GM23338 (cell line): ENCODE measurements around the gene PTH. TPM values are rescaled to one million over a fixed set of nuclear protein-coding genes. Genes with fewer than 3 reads are reported as not detected.

ENCODE experiments used
- ATAC-seq: fragments of 200-7000 bp; cut with Tn5 transposase; 3 replicates; pipeline ENCODE4 v1.9.1; 2020
- DNase-seq: peaks from one replicate; pipeline ENCODE4 v3.0.0-alpha.2; 2015; ENCODE audit warnings: low spot score
- H2AFZ ChIP-seq: fragments of 200-600 bp; sonication (generic); 2 replicates; pipeline ENCODE4 v1.8.0; 2016; ENCODE audit warnings: antibody characterized with exemption, mild to moderate bottlenecking, moderate library complexity
- H3F3A ChIP-seq: fragments of 200-600 bp; sonication (generic); replicated peaks from 2 replicates; pipeline ENCODE4 v1.8.0; 2017; ENCODE audit warnings: antibody characterized with exemption, mixed run types, low read depth
- H3K27ac ChIP-seq: fragments of 200-600 bp; sonication (generic); 2 replicates; pipeline ENCODE4 v1.6.1; 2016; ENCODE audit warnings: low read depth
- H3K27me3 ChIP-seq: fragments of 200-600 bp; sonication (generic); 2 replicates; pipeline ENCODE4 v1.8.0; 2016; ENCODE audit warnings: mild to moderate bottlenecking, mixed run types, moderate library complexity; ENCODE audit not compliant: insufficient read depth
- H3K36me3 ChIP-seq: fragments of 200-600 bp; sonication (generic); 2 replicates; pipeline ENCODE4 v1.8.0; 2016; ENCODE audit warnings: mild to moderate bottlenecking; ENCODE audit not compliant: insufficient read depth
- H3K4me1 ChIP-seq: fragments of 200-600 bp; sonication (generic); 2 replicates; pipeline ENCODE4 v1.8.0; 2016; ENCODE audit warnings: mild to moderate bottlenecking, moderate library complexity; ENCODE audit not compliant: insufficient read depth
- H3K4me2 ChIP-seq: fragments of 200-600 bp; sonication (generic); 2 replicates; pipeline ENCODE4 v1.7.1; 2017; ENCODE audit warnings: mixed run types
- H3K4me3 ChIP-seq: fragments of 200-600 bp; sonication (generic); 2 replicates; pipeline ENCODE4 v1.6.1; 2016; ENCODE audit warnings: mixed run types
- H3K79me2 ChIP-seq: fragments of 200-600 bp; sonication (generic); replicated peaks from 2 replicates; pipeline ENCODE4 v1.8.0; 2017; ENCODE audit warnings: mild to moderate bottlenecking; ENCODE audit not compliant: insufficient read depth
- H3K9me2 ChIP-seq: fragments of 200-600 bp; sonication (generic); 2 replicates; pipeline ENCODE4 v1.8.0; 2017; ENCODE audit not compliant: insufficient read depth
- H4K20me1 ChIP-seq: fragments of 200-600 bp; sonication (generic); replicated peaks from 2 replicates; pipeline ENCODE4 v1.8.0; 2017; ENCODE audit warnings: mild to moderate bottlenecking; ENCODE audit not compliant: insufficient read depth
- H3K27ac Mint-ChIP-seq: 2 replicates; pipeline ENCODE4 v1.8.0; 2020; ENCODE audit warnings: inconsistent platforms, mild to moderate bottlenecking, moderate library complexity, mixed read lengths
- H3K27me3 Mint-ChIP-seq: 3 replicates; pipeline ENCODE4 v1.8.0; 2022; ENCODE audit warnings: low read depth, mild to moderate bottlenecking, moderate library complexity, mixed read lengths, inconsistent platforms; ENCODE audit not compliant: insufficient read depth, poor library complexity
- H3K36me3 Mint-ChIP-seq: 3 replicates; pipeline ENCODE4 v1.8.0; 2021; ENCODE audit warnings: low read depth, mild to moderate bottlenecking, inconsistent platforms, moderate library complexity, mixed read lengths
- H3K4me1 Mint-ChIP-seq: 3 replicates; pipeline ENCODE4 v1.8.0; 2020; ENCODE audit warnings: mild to moderate bottlenecking, inconsistent platforms, mixed read lengths
- H3K4me3 Mint-ChIP-seq: 3 replicates; pipeline ENCODE4 v1.8.0; 2021; ENCODE audit warnings: moderate library complexity, mild to moderate bottlenecking, inconsistent platforms, mixed read lengths
- H3K9me3 Mint-ChIP-seq: 3 replicates; pipeline ENCODE4 v1.8.0; 2020; ENCODE audit warnings: moderate library complexity, mild to moderate bottlenecking, inconsistent platforms, mixed read lengths
- ETS1 ChIP-seq: IDR thresholded peaks from 2 replicates; pipeline ENCODE4 v1.6.1; 2016; ENCODE audit warnings: antibody characterized with exemption
- EZH2 ChIP-seq: fragments of 200-600 bp; sonication (generic); IDR thresholded peaks from one replicate; pipeline ENCODE4 v1.8.0; 2017; ENCODE audit warnings: antibody characterized with exemption, mild to moderate bottlenecking, low read depth; ENCODE audit not compliant: unreplicated experiment
- JUNB ChIP-seq: IDR thresholded peaks from one replicate; pipeline ENCODE4 v1.6.1; 2016; ENCODE audit warnings: antibody characterized with exemption; ENCODE audit not compliant: unreplicated experiment
- NANOG ChIP-seq: IDR thresholded peaks from 2 replicates; pipeline ENCODE4 v1.6.1; 2016; ENCODE audit warnings: antibody characterized with exemption, borderline replicate concordance
- POLR2AphosphoS5 ChIP-seq: IDR thresholded peaks from 2 replicates; pipeline ENCODE4 v1.6.1; 2016; ENCODE audit warnings: antibody characterized with exemption, low read depth
- STAT1 ChIP-seq: IDR thresholded peaks from one replicate; pipeline ENCODE4 v1.6.1; 2016; ENCODE audit warnings: antibody characterized with exemption; ENCODE audit not compliant: unreplicated experiment
- ZNF462 ChIP-seq: fragments of 250-450 bp; sonication (Bioruptor Pico); IDR thresholded peaks from 2 replicates; pipeline ENCODE4 v1.5.0; 2020; ENCODE audit warnings: mild to moderate bottlenecking, moderate library complexity
- polyA plus RNA-seq: library from polyadenylated mRNA; unstranded; fragments of >200 nt; fragmentation: Nextera tagmentation; extraction: Ambion mirVana; gene quantifications from 2 replicates; pipeline ENCODE4 v1.2.1, GENCODE V29; 2016
- total RNA-seq: library from RNA; depleted of rRNA; stranded (reverse); fragments of >200 nt; shearing (Covaris generic); gene quantifications from 2 replicates; pipeline ENCODE4 v1.2.3, GENCODE V29; 2014

Gene PTH
- total and polyA plus RNA-seq, 2 experiments from 2014 or later, result not detected

GRCh38 chr11:13463779-13464290 is 32.0 kb downstream of the PTH start (continued):
- TF ChIP-seq ZNF462 (CRISPR knock-in tag) (no peak), NANOG (no peak), POLR2AphosphoS5 (no peak), JUNB (no peak), EZH2 (no peak)

GRCh38 chr11:13462901-13463778 is 32.7 kb downstream of the PTH start, which contains the start of gene BTBD10:
BTBD10 (minus strand) TSS chr11:13463222; CDS start chr11:13445124, 18,098 bp downstream.
- Histone ChIP-seq H2AFZ (peak within 1 kb of the TSS; percentile 98), H3K36me3 (no peaks in the 10 kb centered on the region), H3F3A (no peaks in the 10 kb centered on the region), H3K27ac (peak within 1 kb of the TSS; percentile 78; the same call in 1 of the 2 replicates), H3K4me3 (peak within 1 kb of the TSS; percentile 88), H3K4me1 (peaks cover 18% of the 10 kb centered on the region; the same call in 1 of the 2 replicates), H3K9me2 (no peaks in the 10 kb centered on the region), H3K27me3 (no peaks in the 10 kb centered on the region), H4K20me1 (0 out of 2 replicates have a peak, but pooled peaks cover 4% of the 10 kb centered on the region), H3K4me2 (peak within 1 kb of the TSS; percentile 82), H3K79me2 (peaks cover 39% of the 10 kb centered on the region)
- TF ChIP-seq STAT1 (no peak), ETS1 (0 out of 2 replicates have a peak, but pooled peaks have one; percentile 17), POLR2AphosphoS5 (peak; percentile 97)
- Mint-ChIP-seq H3K4me1 (peaks cover 23% of the 10 kb centered on the region), H3K27me3 (peaks cover 13% of the 10 kb centered on the region), H3K36me3 (no peaks in the 10 kb centered on the region), H3K9me3 (no peaks in the 10 kb centered on the region; the same call in 2 of the 3 replicates), H3K27ac (peak within 1 kb of the TSS; percentile 95), H3K4me3 (peak within 1 kb of the TSS; percentile 98)
- DNase-seq (peak; percentile 96), ATAC-seq (peak; percentile 96)
